K562 (cell line): Measurements from ENCODE around the gene CNGA1. TPM values are rescaled to one million over a fixed set of nuclear protein-coding genes. Genes with fewer than 3 reads are reported as not detected.

ENCODE experiments used
- ARID4B ChIP-seq: sonication (generic); formaldehyde crosslinking; IDR thresholded peaks from 2 replicates; pipeline ENCODE4 v1.8.0; 2022; ENCODE audit warnings: mild to moderate bottlenecking, missing genetic modification reagents
- EGR1 ChIP-seq: fragments of 450-650 bp; conservative IDR thresholded peaks from 2 replicates; pipeline ENCODE4 v1.6.1; 2017; ENCODE audit warnings: mild to moderate bottlenecking
- ETS1 ChIP-seq: conservative IDR thresholded peaks from 2 replicates; pipeline ENCODE4 v1.6.1; 2011; ENCODE audit warnings: low read depth, mild to moderate bottlenecking, low read length; ENCODE audit not compliant: control insufficient read depth
- FOXA1 ChIP-seq: fragments of 450-650 bp; IDR thresholded peaks from 2 replicates; pipeline ENCODE4 v1.6.1; 2016; ENCODE audit warnings: mild to moderate bottlenecking, borderline replicate concordance
- HOXB6 ChIP-seq: fragments of 250-450 bp; sonication (Bioruptor Pico); IDR thresholded peaks from 2 replicates; pipeline ENCODE4 v1.5.1; 2022; ENCODE audit warnings: mild to moderate bottlenecking, borderline replicate concordance
- ID3 ChIP-seq, 2 experiments: fragments of 250-450 bp in 1 of 2; fragments of 450-650 bp in 1 of 2; sonication (Bioruptor Pico) in 1 of 2; IDR thresholded peaks; 2 replicates each; pipeline versions ENCODE4 v1.6.1 to v1.8.0; 2016 to 2021; ENCODE audit warnings: mild to moderate bottlenecking in 2 of 2, moderate library complexity in 2 of 2, missing compliant biosample characterization in 1 of 2, missing genetic modification characterization in 1 of 2
- MED1 ChIP-seq: sonication (generic); formaldehyde crosslinking; IDR thresholded peaks from 2 replicates; pipeline ENCODE4 v1.8.1; 2023; ENCODE audit warnings: missing genetic modification reagents, borderline replicate concordance
- MLLT1 ChIP-seq, 2 experiments: fragments of 450-650 bp; IDR thresholded peaks; 2 replicates each; pipeline ENCODE4 v1.6.1; 2016
- MTF1 ChIP-seq: fragments of 250-450 bp; sonication (Bioruptor Pico); IDR thresholded peaks from 2 replicates; pipeline ENCODE4 v1.9.0; 2021; ENCODE audit warnings: moderate library complexity, mild to moderate bottlenecking, inconsistent platforms, borderline replicate concordance
- MYBL2 ChIP-seq, 2 experiments: fragments of 450-650 bp in 1 of 2; sonication (generic) in 1 of 2; formaldehyde crosslinking in 1 of 2; IDR thresholded peaks; 2 replicates each; pipeline versions ENCODE4 v1.6.1 to v1.8.1; 2017 to 2022; ENCODE audit warnings: borderline replicate concordance in 1 of 2, inconsistent platforms in 1 of 2, low read depth in 1 of 2, mild to moderate bottlenecking in 1 of 2, missing genetic modification reagents in 1 of 2, moderate library complexity in 1 of 2
- NBN ChIP-seq: fragments of 450-650 bp; IDR thresholded peaks from 2 replicates; pipeline ENCODE4 v1.6.1; 2016; ENCODE audit warnings: low read depth, mild to moderate bottlenecking
- POLR2A ChIP-seq: fragments of 450-650 bp; conservative IDR thresholded peaks from 2 replicates; pipeline ENCODE4 v1.6.1; 2016
- RBM14 ChIP-seq: fragments of 200-400 bp; formaldehyde crosslinking; IDR thresholded peaks from 2 replicates; pipeline ENCODE4 v1.6.1; 2018; ENCODE audit warnings: low read depth, mild to moderate bottlenecking, low read length, moderate library complexity, borderline replicate concordance; ENCODE audit not compliant: insufficient read depth
- TAF9B ChIP-seq: fragments of 450-650 bp; IDR thresholded peaks from 2 replicates; pipeline ENCODE4 v1.6.1; 2018; ENCODE audit warnings: mild to moderate bottlenecking; ENCODE audit not compliant: partially characterized antibody
- TCF7 ChIP-seq: sonication (generic); IDR thresholded peaks from 2 replicates; pipeline ENCODE4 v1.6.1; 2016; ENCODE audit warnings: antibody characterized with exemption, borderline replicate concordance
- ZBTB7A ChIP-seq: IDR thresholded peaks from 2 replicates; pipeline ENCODE4 v1.6.1; 2011; ENCODE audit warnings: low read depth, mild to moderate bottlenecking, low read length, moderate library complexity, borderline replicate concordance; ENCODE audit not compliant: control insufficient read depth
- ZNF224 ChIP-seq: sonication (generic); formaldehyde crosslinking; IDR thresholded peaks from 2 replicates; pipeline ENCODE4 v1.8.0; 2022; ENCODE audit warnings: mild to moderate bottlenecking, missing genetic modification reagents
- ZNF551 ChIP-seq: fragments of 250-450 bp; sonication (Bioruptor Pico); IDR thresholded peaks from 2 replicates; pipeline ENCODE4 v1.5.0; 2021; ENCODE audit warnings: mild to moderate bottlenecking, moderate library complexity
- polyA plus RNA-seq, 8 experiments: library from polyadenylated mRNA; depleted of rRNA in 4 of 8; stranded (reverse) in 5 of 8; unstranded in 3 of 8; fragments of >200 nt; fragmentation: Nextera tagmentation in 2 of 8; fragmentation: Illumina TruSeq in 1 of 8; extraction: Ambion mirVana in 2 of 8; extraction: Trizol in 1 of 8; gene quantifications; 2 replicates each; pipeline versions ENCODE4 v1.2.1 to v1.2.3, GENCODE V29; 2011 to 2014; ENCODE audit warnings: inconsistent platforms in 1 of 8, missing spikeins in 1 of 8
- total RNA-seq, 7 experiments: library from RNA; depleted of rRNA in 6 of 7; stranded (reverse); fragments of >200 nt in 6 of 7; fragmentation: Illumina TruSeq in 2 of 7; extraction: Trizol in 2 of 7; gene quantifications; 2 replicates each; pipeline versions ENCODE4 v1.2.1 to v1.2.3, GENCODE V29; 2011 to 2021; ENCODE audit warnings: low replicate concordance in 1 of 7
- TF ChIP-seq, protein P1 (sequence below): fragments of 250-450 bp; sonication (Bioruptor Pico); IDR thresholded peaks from 2 replicates; pipeline ENCODE4 v1.6.1; 2021; ENCODE audit warnings: mild to moderate bottlenecking

Gene CNGA1
- total and polyA plus RNA-seq, 9 of the 15 experiments (the other 6 are each of a cell fraction or from before 2014, with no cell fraction given), result 0.03 to 0.29 (median 0.04) TPM; not detected in 5

GRCh38 chr4:47914220-47914925 is 102.1 kb downstream of the CNGA1 start, which contains the start of gene NFXL1 (continued):
- TF ChIP-seq ETS1 (peak; percentile 93), FOXA1 (no peak), ZNF224 (CRISPR knock-in tag) (no peak), NBN (0 out of 2 replicates have a peak, but pooled peaks have one; percentile 30), ARID4B (CRISPR knock-in tag) (no peak), MTF1 (no peak), MLLT1 (IDR thresholded peaks at IDR 0.05) (peak; percentile 28 to 56; a peak in 1 of 4 replicates), ZBTB7A (peak; percentile 63; the same call in 1 of the 2 replicates), ID3 (CRISPR knock-in tag; IDR thresholded peaks at IDR 0.05) (no peak), ID3 (tag; IDR thresholded peaks at IDR 0.05) (no peak), MED1 (CRISPR knock-in tag) (no peak), ZNF551 (no peak), HOXB6 (CRISPR knock-in tag) (no peak), EGR1 (peak; percentile 83), TAF9B (peak; percentile 62), RBM14 (no peak), MYBL2 (IDR thresholded peaks at IDR 0.05; ENCODE audit: low read depth) (no peak), MYBL2 (CRISPR knock-in tag; IDR thresholded peaks at IDR 0.05; ENCODE audit: borderline replicate concordance) (no peak), POLR2A (peak; percentile 93), TCF7 (no peak)
- TF ChIP-seq, protein P1, sequence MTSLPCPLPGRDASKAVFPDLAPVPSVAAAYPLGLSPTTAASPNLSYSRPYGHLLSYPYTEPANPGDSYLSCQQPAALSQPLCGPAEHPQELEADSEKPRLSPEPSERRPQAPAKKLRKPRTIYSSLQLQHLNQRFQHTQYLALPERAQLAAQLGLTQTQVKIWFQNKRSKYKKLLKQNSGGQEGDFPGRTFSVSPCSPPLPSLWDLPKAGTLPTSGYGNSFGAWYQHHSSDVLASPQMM (CRISPR knock-in tag), result no peak
